HG03521 (cell line): ENCODE measurements around the gene SERPINB10.

Experiments
- ATAC-seq: cut with Tn5 transposase; IDR thresholded peaks from one replicate; pipeline ENCODE4 v1.9.1; 2021; ENCODE audit warnings: mild to moderate bottlenecking, moderate library complexity; ENCODE audit not compliant: unreplicated experiment

SERPINB10 gene

DNA sequence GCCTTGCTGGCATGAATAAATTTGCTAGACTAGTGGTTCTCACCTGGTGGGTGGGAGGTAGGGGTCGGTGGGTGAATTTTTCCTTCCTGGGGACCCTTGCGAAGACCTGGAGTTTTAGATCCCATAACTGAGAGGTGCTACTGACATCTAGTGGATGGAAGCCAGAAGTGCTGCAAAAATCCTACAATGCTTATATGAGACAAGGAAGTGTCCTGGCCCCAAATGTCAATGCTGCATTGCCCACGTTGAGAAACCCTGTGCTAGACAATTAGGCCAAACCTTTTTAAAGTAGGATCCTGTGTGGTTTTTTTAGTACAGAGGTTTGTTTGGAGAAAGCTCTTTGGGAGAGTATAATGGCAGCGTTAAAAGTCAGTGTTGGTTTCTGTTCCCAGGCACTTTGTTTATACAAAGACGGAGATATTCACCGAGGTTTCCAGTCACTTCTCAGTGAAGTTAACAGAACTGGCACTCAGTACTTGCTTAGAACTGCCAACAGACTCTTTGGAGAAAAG, 71.7 kb downstream of the SERPINB10 start:
- peak; percentile 67 for ATAC-seq

GRCh38 chr18:63980027-63980426, 72.3 kb downstream of the SERPINB10 start:
- ATAC-seq: no peak

DNA sequence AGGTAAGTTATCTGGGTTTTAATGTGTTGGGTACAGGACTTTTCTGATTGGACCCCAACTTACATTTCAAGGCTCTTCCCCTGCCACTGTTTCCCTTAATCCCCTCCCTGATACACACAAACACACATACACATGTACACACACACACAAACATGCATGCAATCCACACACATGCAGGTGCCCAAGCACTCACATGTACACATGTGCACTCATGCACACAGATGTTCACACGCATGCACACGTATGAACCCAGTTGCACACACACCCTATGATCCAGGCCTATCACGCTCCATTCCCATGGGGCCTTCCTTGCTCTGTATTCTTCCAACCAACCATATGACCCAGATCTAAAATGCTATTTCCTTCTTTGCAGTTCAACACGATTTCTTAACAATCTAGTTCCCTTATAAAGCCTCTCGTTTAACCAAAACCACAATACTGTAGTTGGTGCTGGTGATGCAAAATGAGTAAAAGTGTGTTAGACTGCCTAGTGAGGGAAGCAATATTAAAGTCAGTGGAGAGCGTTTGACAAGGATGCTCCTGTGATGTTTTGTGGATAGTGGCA, 73.2 kb downstream of the SERPINB10 start:
- ATAC-seq: no peak

DNA sequence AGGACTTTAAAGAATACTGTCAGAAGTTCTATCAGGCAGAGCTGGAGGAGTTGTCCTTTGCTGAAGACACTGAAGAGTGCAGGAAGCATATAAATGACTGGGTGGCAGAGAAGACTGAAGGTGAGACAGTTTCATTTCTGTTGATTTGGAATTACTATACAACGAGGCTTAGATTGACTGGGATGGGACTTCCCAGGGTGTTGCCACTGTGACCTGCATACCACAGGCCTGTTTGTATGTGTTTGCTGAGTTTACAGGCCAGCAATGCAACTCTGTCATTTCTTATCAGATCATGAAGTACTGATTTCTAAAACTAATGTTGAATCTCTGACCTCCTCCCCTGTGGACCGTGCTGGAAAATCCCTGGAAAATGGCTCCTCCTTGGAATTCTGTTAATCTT, 74.0 kb downstream of the SERPINB10 start:
- no peak for ATAC-seq

DNA sequence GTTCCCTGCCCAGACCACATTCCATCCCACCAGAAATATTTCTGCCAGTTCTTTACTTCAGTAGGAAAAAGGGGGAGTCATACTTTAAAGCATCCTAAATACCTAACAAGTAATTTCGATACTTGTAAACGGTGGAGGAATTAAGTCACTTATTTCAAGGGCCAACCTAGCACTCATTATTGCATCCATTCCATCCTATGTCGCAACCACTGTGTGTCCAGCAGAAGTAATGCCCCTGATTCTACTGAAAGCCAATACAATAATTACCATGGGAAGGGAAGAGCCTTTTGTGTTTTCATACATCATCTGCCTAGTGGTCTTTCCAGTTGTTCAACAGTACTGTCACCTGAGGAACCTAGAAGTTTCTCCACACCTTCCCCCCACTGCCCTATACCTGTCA, 74.6 kb downstream of the SERPINB10 start:
- ATAC-seq: no peak
